GM10847 (cell line): Measurements from ENCODE around the gene CCDC85A.

Experiments used
- POLR2A ChIP-seq: IDR thresholded peaks from 2 replicates; pipeline ENCODE4 v1.6.1; 2011; ENCODE audit not compliant: insufficient read length; ENCODE audit errors: extremely low read depth

The CCDC85A gene

DNA sequence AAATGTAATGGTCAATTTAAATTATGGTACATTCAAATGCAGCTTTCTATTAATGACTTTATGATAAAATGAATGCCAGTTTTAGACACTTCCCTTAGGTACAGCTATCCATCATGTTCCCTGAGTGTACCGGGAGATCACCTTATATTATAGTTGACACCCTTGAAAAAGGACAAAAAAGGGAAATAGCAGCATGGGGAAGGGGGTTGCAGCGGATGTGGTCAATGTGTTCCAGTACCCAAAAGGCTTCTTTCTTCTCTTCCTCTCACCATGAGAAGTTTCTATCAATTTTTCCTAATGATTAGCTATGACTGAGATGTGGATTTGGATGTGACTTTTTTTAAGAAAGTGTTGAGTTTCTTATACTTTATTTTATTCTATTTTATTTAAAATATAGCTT lies 154.4 kb downstream of the CCDC85A start:
- TF ChIP-seq POLR2A, result no peak

DNA sequence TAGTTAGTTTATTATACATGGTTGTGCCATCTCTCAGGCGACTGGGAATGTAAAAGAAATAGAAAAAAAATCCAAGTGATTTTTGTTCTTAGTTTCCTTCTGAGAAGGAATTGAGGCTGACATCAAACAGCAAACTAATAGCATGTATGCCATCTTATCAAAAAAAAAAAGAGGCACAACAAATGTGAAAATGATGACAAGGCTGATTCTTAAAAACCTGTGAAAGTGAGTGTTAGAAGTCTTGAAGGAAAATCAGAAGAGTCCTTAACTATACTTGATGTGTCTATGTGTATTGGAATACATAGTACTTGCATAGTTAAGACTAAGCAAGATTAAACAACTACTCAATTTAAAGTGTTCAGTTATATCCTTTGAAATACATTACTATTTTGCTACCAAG lies 161.0 kb downstream of the CCDC85A start:
- no peak for TF ChIP-seq POLR2A

DNA sequence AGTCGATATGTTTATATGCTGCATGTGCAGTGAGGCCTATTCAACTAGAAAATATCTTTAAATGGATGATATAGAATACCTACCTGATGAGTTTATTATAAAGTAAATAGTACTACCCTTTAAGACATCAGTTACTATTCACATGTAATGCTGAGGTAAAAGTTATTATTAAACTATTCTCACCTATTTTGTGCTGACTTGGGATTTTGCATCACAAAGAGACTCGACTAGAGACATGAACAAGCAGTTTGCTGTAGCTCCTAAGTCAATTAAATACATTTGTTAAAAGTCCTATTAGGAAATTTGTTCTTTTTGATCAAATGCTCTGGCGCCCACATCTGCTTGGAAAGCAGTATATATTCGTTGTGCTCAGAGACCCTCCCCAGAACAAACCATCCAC lies 164.1 kb downstream of the CCDC85A start:
- TF ChIP-seq POLR2A, result no peak

DNA sequence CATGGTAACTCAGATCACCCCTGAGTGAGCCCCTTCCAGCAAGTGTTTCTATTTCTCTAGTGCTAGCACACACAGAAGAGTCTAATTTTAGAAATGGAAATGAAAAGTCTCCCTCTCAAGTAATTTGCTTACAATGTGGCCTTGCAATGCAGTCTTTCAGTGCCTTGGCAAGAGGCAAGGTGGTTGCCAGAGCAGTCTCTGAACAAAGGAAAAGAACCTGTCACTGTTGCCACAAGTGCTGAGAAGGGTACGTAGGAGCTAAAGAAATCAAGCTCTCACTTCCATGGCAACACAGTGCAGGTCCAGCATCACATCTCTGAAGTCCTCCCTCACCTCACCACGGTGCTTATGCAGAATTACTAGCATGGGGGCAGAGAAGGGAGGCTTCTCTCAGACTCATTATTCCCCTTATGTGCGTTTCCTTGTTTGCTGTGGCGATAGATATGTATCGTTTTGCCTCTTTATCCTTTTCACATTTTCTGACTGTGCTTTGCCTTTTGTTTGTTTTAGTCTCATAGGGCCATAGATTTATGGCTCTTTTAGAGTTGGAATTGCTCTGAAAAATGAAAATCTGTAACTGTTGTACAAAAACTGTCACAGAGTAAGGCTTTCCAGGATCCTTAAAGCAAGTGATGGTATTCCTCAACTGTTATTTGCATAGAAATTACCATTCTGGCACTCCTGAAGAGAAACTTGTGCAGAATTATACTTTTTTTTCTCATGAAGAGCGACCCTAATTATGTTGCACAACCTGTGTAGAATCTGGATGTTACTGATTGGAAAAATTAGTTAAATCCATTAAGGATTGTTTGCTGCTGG lies 164.8 kb downstream of the CCDC85A start:
- TF ChIP-seq POLR2A, result no peak

DNA sequence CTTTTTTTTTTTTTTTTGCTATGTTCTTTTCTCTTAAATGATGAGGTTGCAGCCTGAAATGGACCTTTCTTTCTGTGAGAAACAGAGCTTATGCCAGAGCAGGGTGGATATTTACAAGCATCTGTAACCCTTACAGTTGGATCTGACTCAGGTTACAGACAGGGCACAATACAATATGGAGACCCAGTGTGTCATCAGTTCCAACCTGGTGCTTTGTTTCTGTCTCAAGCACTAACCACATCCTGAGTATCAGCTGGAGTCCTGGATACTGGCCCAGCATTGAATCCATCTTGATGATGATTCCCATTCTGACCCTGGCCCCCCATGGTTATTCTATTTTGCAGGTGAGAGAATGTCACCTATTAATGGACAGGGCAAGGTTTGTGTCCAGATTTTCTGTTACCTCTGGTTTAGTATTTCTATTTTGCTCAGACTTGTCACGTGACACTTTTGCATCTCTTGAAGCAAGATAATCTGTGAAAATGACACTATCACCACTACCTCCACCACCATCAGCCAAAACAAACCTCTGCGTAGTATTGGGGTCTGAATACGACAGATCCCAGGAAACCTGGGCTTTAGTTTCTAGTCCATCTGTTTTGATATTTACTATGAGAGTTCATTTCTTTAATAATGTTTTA lies 174.0 kb downstream of the CCDC85A start:
- no peak for TF ChIP-seq POLR2A

DNA sequence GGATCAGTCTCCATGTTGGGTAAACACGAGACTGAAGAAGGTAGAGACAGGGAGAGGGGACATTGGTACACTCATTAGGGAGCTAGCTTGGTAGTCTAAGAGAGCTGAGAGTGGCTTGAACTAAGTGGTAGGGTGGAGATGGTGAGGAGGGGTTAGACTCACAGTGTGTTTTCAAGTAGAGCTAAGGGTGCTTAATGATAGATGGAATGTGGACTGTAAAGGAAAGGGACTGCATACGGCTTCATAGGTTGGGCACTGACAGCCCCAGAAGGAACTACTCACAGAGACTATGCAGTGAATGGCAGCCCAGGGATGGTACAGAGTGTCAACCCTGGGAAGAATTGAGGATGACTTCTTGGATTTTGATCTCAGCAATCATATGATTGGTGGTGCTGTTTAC lies 178.1 kb downstream of the CCDC85A start:
- no peak for TF ChIP-seq POLR2A

DNA sequence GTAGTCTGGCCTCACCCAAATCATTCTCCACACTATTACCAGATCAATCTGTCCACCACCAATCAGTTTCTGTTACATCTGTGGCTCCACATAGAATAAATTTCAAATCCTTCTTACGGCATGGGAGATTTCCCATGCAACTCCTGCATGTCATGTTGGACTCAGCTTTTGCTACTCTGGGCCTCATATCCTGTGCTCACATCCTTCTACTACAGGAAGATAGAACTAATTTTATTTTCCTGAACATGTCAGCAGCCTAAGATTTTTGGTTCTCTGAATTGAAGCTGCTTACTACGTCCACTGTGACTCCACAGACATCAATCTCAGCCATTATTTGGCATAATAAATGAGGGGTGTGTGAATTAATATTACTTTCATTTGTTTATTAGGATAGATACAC lies 181.1 kb downstream of the CCDC85A start:
- TF ChIP-seq POLR2A, result no peak

DNA sequence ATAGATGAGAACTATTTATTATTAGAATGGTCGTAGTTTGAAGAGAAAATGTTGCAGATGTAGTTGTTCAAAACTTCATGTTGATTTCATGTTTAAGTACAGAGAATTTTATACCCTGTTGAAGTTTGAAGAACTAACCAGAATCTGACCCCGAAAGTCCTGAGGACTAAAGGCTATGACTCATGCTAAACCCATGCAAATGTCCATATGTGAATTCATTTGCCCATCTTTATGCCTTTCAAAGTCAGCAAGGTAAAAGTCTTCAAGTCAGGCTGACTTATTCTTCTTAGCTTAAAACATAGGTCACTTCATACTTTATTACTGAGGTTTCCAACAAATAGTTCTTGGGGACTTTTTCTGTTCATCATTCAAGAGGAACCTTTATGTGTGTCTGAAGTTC lies 185.5 kb downstream of the CCDC85A start:
- no peak for TF ChIP-seq POLR2A

DNA sequence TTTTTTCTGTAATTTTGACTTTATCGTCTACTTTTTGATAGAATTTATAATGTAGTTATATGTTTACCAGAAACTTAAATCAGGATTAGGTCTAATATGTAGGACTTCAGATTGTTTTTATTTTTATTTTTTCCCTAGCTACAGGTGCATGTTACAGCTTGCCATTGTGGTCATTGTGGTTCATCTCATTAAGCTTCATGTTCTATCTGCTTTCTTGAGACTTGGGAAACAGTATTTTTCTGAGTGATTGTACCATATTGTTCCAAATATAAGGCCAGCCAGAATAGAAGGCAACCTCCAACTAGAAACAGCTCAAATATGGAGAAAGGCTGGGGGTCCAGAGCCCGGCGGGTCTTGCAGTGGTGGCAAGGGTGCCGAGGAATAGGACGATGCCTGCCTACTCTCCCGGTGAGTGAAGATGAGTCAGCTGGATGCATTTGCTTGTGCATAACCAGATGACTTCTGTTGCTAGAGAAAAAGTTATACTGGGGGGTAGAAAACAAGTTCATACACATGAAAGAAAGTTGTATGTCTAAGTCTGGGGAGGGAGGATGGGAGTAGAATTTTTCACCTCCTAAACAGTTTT lies 188.4 kb downstream of the CCDC85A start:
- no peak for TF ChIP-seq POLR2A

DNA sequence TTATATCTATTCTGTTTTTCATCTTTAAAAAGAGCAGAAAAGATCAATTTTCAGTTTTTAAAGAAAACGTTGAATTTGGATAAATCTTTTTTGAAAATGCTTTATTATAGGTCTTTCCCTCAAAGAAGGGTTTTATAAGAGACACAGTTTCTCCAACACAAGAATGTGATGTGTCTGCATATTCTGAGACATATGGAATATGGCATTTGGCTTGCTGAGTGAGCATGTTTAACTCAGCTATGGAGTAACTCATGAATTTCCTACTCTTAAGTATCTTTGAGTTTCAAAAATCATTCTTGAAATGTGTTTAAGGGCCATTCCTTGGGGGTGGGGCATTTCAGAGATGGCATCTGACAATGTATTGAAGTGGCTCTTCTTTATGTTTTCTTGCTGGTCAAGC lies 191.5 kb downstream of the CCDC85A start:
- no peak for TF ChIP-seq POLR2A

DNA sequence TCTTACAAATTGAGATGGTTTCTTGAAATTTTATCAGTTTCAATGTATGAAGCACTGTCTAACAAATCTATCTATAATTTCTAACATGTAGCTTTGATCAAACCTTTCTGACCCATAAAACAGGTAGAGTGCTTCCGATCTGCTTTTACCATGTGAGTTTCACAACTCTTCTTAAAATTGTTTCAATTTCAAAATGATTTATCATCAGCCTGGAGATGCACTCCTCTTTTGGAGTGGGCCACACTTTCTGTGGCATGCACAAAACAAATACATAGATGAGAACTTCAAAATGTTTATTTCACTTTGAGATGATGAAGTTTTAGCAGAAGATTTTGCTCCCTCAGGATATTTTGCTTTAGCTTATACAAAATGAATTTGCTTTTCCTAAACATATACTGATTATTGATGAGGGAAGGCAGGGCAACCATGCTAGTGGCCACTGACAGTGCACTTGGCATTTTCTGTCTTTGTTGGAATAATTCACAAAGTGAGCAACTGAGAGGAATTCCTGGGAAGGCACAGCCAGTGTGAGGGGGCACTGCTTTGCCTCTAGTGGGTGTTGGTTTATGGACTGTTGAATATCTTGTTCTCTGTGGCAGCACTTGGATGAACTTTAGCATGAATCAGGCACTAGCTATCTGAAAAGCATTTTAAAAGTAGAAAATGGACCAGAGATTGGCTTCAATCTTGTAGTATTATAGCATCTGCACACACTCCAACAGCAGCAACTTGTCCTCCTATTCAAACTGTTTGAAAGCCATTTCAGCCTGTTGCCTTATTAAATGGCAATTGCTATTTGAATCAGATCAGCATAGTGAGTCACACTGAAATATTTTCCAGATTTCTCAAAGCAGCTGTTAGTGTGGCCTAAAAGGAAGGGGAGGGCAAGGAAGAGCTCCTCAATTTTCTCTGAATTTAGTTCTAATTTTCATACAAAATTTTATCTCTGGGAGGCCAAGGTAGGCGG lies 193.2 kb downstream of the CCDC85A start:
- TF ChIP-seq POLR2A, result no peak

DNA sequence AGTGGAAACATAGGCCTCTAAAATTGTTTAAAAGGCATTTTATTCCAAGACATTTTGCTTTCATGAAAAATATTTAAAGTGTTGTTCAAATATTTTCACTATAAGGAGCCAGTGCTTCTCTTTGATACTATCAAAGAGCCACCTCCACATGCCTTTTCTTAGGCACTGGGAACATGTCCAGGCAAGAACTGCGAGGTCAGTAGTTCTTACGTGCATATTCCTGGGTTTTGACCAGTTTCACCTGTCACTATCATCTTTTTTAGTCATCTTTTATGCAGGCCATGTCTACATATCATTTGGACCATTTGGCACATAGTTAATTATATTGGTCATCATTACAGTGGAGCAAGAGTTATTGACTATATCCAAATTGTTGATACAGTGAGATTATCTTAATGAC lies 195.3 kb downstream of the CCDC85A start:
- no peak for TF ChIP-seq POLR2A

DNA sequence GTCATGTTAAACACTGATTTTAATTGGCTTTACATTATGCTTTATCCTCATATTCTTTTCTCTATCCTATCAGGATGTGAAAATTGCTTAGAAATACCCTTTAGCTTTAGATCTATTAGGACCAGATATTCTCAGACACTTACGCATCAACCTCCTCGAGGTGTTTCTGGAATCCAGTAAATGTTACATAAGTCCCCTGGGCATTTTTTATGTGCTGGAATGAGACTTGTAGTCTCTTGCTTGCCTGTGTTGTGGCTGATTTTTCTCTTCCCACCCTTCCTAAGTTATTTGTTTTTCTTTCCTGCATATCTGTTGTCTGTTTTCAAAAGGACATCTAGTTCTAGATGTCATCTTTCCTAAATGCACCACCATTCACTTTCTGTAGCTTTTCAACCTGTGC lies 197.1 kb downstream of the CCDC85A start:
- TF ChIP-seq POLR2A, result no peak

DNA sequence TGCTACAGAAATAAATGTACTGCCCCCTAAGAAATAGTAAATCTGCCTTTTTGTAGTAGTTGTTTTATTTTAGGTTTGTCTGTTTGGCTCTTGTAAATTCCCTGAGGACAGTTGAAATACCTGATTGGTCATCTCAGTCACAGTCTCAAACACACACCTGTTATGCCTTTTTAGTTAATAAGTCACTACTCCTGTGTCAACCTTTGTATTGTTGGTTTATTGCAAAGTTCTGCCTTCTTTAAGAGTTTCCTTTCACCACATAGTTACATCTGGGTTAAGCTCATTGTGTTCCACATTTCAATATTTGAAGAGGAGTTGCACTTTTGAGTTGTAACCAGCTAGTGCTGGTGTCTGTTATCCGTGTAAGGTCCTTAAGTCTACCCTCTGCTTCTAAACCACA lies 198.7 kb downstream of the CCDC85A start:
- TF ChIP-seq POLR2A, result no peak

DNA sequence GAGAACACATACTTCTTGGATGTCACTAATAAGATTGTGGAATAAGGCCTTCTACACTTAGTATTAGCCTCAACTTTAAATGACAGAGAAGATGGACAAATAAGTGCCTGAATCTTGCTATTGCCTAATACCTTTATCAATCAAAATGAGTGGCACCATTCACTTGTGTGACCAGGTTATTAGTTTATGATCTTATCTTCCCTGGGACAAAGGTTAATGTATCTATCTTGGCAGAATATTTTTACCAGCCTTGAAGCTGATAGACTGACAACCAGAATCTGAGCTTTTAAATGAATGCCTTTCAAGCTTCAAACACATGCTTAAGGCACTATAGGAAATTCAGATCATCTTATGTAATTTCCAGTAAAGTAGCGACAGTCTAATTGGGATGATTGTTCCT lies 202.9 kb downstream of the CCDC85A start:
- TF ChIP-seq POLR2A, result no peak
